ELF-1 (cell line): ENCODE measurements around the gene MCF2L2.
A peak's percentile ranks its signal among the peaks of the same experiment; 100 is the strongest.

Experiments
- DNase-seq: peaks from one replicate; pipeline ENCODE4 v3.0.0-alpha.2; 2016; ENCODE audit warnings: low read depth, low spot score

Gene MCF2L2

DNA sequence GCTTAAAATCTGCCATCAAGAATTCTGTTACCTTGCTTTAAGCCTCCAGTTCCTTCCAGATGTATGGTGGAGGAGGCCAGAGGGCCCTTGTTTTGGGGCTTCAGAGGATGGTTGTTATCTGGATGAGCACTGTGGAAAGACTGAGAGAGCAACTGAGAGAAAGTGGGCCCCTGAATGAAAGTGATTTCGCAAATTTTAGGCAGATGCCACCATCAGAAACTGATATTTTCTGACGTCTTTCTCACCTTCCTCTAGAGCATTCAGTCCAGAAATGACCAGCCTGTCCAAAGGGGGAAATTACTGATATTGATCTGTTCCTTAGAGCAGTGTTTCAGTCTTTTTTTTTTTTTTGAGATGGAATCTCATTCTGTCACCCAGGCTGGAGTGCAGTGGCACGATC, 162.0 kb downstream of the MCF2L2 start:
- DNase-seq, result no peak

DNA sequence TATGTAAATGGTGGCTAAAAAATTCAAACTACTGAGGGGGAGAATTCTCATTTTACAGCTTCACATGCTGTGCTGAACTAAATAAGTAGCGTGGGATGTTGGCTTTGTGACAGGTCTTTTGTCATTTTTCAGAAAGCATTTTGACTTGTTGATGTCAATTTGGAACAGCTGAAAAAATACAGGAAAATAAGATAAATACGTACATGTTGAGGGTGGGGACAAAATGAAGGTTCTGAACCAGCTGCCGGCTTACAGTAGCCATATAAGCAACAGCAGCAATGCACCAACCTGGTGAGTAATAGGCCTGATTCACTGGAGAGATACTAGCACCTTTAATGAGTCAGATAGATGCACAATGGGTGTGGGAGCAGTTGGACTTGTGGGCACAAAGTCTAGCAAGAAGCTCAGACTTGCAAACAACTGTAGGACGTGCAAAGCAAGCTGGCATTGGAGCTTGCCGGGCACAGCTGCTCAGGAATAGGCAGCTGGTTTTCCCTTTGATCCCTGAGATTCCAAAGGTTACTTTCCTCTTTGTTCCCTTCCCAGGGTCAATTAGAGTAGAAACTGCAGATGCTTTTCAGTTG, 162.5 kb downstream of the MCF2L2 start:
- DNase-seq, result no peak

- DNase-seq, result peak; percentile 77
These were observed 163.2 kb downstream of the MCF2L2 start for GRCh38 chr3:183265157-183265642.

DNA sequence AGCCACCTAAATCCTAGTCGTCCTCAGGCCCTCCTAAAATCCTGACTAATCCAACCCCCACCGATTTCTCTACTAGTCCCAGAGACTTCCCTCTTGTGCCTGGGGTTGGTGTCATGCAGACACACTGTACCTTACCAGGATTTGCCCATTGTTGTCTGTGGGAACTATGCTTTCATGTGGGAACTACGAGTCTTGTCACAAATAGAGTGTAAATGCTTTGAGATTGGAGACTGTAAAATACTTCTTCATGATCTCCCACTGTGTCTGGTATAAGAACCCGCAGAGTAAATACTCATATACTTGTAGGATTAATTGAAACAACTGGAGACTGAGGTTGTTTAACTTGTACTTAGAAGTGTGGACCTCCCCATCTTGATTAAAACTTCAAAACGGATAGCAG, 164.2 kb downstream of the MCF2L2 start:
- DNase-seq, result no peak

GRCh38 chr3:183262875-183263378, 165.5 kb downstream of the MCF2L2 start:
- no peak for DNase-seq

DNA sequence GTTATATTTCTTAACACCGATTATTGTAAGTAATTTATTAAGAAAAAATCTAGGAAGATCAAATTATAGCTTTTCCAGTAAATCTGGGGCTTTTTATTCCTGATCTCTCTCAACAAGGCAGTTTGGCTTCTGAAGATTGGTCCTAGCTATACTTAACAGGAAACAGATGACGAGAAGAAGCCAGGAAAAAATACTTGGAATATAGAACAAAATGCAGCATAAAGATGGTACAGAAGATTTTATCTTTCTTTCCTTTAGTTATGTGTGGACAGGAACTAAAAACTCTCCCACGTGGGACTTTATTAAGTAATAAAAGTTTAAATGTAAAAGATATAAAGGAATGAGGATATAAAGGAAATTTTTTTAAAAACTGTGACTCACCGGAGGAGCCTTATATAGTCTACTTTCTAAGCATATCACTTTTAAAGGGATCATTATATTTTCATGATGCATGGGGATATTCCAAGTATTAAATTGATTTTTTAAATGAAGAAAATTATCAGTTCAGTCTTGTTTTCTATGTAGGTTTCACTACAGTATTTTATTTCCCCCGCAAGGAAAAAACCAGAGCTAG, 167.2 kb downstream of the MCF2L2 start:
- DNase-seq, result no peak

DNA sequence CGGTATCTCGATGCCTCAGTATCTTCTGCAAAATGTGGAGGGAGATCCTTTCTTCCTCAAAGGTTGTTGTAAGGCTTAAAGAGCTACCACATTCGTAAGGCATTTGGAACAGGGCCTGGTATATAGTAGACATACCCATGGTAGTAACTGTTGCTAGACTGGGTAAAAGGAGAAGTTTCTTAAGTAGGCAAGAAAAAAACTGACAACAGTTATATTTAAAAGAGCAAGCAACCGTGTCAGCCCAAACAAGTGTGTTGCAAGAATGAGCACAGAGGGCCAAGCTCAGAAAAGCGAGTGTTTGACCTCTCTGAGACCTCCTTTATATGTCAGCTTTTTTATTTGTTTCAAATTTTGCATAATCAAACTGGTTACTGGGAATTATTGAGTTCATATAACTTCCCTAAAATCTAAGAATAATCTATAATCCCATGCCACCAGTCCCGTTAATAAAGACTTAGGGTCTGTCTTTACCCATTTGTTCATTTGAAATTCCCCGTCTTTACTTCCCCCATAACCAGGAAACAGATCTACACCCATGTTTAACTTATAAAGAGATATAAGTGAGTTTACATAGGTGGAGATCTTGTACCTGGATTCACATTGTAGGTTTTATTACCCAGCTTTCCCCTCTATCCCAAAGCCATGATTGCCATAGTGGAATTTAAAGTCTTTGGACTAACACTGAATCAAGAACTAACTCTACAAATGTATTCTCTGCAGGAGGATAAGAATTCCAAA, 168.1 kb downstream of the MCF2L2 start:
- DNase-seq, result no peak

DNA sequence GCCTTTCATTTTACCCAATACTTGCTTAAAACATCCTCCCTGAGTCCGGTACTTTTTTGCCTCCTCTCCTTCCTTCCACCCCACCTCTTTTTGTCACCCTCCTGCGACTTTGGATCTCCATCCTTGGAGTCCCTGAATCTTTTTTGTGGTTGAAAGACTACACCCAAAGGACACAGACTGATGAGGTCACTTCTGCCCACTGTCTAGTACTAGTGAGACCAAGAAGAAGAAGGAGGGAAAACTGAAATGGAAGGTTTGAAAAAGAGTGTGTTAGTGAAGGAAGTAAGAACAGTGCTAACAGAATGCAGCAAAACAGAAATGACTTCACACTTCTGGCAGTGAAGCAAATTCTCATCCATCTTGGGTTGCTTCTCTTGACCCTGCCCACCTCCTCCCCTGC, 168.8 kb downstream of the MCF2L2 start:
- DNase-seq, result no peak

- no peak for DNase-seq
These were observed 169.3 kb downstream of the MCF2L2 start for GRCh38 chr3:183259087-183259486.

DNA sequence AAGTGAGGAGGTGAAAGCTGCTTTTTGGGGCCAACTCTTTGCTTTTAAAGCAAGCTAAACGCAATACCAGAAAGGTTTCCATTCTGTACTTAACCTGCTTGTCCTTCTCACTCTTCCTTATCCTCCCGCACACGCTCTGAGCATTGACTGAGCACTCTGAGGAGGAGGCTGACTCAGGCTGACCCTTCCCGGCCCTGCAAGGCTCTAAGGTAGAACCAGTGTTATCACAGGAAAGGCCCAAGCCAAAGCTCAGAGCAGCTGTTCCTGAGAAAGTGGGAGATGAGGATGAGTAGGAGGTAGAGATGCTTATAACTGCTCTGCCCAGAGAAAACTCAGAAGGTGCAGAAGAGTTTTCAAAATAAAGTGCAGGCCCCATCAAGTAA, 173.1 kb downstream of the MCF2L2 start:
- DNase-seq, result peak; percentile 41

- DNase-seq, result peak; percentile 57
These were observed 173.7 kb downstream of the MCF2L2 start for GRCh38 chr3:183254487-183255347.

- peak; percentile 62 for DNase-seq
These were observed 174.6 kb downstream of the MCF2L2 start for GRCh38 chr3:183253528-183254486.

DNA sequence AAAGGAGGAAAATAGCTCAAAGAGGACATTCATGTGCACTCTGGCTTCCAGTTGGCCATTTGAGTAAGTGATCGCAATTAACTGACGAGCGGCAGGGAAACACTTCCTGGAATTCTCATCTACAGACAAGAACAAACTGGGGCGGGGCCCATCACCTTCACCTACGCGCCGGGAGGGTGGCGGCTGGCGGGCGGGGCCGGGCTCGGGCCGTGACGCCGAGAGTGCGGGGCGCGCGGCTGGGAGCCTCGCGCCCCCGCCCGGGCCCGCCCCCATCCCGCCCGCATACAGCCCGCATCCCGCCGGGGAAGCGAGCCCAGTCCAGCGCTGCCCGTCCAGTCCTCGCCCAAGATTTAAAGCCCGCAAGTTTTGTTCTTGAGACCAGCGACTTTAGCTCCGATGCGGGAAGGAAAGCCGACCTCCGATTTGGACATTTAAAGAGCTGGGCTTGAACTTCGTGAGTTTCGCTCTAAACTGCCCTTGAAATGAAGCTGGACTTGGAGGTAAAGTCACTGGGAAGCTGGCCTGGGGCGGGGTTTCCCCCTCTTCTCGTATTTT, 175.4 kb downstream of the MCF2L2 start, which contains the start of gene B3GNT5:
B3GNT5 (plus strand) TSS at position 281 of the 555 bp plus-strand sequence. CDS start 16,546 bp downstream, outside the sequence.
- DNase-seq, result peak; percentile 47

DNA sequence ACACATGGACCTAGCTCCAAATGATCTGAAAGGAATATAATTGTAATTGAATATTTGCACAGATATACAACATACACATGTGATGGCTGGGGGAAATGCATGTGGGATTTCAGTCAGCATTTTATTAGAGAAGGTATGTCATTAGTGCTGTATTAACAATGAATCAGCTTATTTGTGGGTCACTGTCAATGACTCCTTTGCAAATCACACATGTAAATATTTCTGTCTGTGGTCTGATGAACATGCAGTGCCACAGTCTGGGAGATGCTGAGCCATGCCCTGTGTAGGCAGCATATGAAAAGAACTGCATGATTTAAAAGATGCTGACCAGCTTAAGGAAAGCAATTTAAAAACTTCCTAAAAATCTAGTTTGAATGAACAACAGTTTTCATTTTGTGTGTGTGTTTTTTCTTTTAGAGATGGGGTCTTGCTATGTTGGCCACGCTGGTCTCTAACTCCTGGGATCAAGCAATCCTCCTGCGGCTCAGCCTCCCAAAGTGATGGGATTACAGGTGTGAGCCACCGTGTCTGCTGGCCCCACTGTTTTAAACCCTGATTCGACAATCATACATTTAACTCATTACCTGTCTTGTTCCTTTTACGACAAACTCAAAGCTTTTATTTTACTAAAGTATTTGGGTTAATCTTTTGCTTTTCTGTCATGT, 176.2 kb downstream of the MCF2L2 start:
- no peak for DNase-seq

GRCh38 chr3:183249006-183249718, 179.3 kb downstream of the MCF2L2 start:
- DNase-seq, result no peak

DNA sequence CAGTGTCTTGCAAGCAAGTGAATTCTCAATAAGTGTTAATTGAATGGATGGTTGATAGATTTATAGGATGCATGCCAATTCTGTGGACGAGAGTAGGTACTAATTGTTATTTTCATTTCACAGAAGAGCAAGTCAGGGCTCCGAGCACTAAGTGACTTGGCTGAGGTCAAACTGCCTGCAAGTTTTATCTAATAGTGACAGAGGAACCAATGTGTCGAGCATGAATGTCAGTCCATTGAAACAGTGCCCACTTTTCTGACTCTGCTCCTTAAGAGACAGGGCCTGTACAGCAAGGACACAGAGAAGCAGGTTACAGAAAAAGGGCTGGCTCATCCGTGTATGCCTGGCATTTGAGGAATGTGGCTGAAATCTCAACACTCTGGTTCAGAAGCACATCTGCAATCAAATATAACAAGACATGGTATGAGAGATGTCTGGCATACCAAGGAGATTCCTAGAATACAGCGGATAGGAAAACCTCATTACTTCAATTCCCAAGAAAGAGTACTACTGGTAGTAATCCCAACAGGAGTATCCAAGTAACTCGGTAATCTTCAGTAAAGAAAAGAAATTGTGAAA, 181.3 kb downstream of the MCF2L2 start:
- peak; percentile 40 for DNase-seq

GRCh38 chr3:183244981-183245476, 183.4 kb downstream of the MCF2L2 start:
- DNase-seq, result no peak

- no peak for DNase-seq
These were observed 184.2 kb downstream of the MCF2L2 start for GRCh38 chr3:183244219-183244618.
